NCI-H146 (cell line): ENCODE results near the gene SPECC1L.

Experiments
- DNase-seq: peaks from one replicate; lab custom pipeline; 2025; lab: John Stamatoyannopoulos, UW

Gene SPECC1L

GRCh38 chr22:24429411-24430365, 159.1 kb downstream of the SPECC1L start:
- DNase-seq, result no peak

- no peak for DNase-seq
Observed at GRCh38 chr22:24430431-24431308, 160.0 kb downstream of the SPECC1L start.

GRCh38 chr22:24431309-24432034, 160.8 kb downstream of the SPECC1L start:
- DNase-seq, result no peak

- DNase-seq, result no peak
Observed at GRCh38 chr22:24432059-24432853, 161.6 kb downstream of the SPECC1L start.

GRCh38 chr22:24433001-24433827, 162.6 kb downstream of the SPECC1L start:
- DNase-seq, result no peak

- no peak for DNase-seq
Observed at GRCh38 chr22:24433828-24434470, 163.3 kb downstream of the SPECC1L start.

- no peak for DNase-seq
Observed at GRCh38 chr22:24434471-24435322, 164.1 kb downstream of the SPECC1L start.

- DNase-seq, result no peak
Observed at GRCh38 chr22:24435323-24435645, 164.7 kb downstream of the SPECC1L start.

- no peak for DNase-seq
Observed at GRCh38 chr22:24435861-24436371, 165.3 kb downstream of the SPECC1L start.

- DNase-seq, result no peak
Observed at GRCh38 chr22:24436553-24436952, 165.9 kb downstream of the SPECC1L start.

GRCh38 chr22:24437091-24437490, 166.5 kb downstream of the SPECC1L start:
- no peak for DNase-seq

- DNase-seq, result no peak
Observed at GRCh38 chr22:24437741-24438328, 167.2 kb downstream of the SPECC1L start.

- no peak for DNase-seq
Observed at GRCh38 chr22:24440270-24440717, 169.7 kb downstream of the SPECC1L start.

GRCh38 chr22:24440718-24441405, 170.2 kb downstream of the SPECC1L start:
- no peak for DNase-seq

- DNase-seq, result no peak
Observed at GRCh38 chr22:24441406-24442351, 171.0 kb downstream of the SPECC1L start.

GRCh38 chr22:24442352-24442744, 171.7 kb downstream of the SPECC1L start:
- DNase-seq, result no peak

GRCh38 chr22:24443668-24444067, 173.0 kb downstream of the SPECC1L start:
- no peak for DNase-seq
